Measurements from ENCODE around the gene KLHL36.
A peak's percentile ranks its signal among the peaks of the same experiment; 100 is the strongest.

Gene KLHL36

DNA sequence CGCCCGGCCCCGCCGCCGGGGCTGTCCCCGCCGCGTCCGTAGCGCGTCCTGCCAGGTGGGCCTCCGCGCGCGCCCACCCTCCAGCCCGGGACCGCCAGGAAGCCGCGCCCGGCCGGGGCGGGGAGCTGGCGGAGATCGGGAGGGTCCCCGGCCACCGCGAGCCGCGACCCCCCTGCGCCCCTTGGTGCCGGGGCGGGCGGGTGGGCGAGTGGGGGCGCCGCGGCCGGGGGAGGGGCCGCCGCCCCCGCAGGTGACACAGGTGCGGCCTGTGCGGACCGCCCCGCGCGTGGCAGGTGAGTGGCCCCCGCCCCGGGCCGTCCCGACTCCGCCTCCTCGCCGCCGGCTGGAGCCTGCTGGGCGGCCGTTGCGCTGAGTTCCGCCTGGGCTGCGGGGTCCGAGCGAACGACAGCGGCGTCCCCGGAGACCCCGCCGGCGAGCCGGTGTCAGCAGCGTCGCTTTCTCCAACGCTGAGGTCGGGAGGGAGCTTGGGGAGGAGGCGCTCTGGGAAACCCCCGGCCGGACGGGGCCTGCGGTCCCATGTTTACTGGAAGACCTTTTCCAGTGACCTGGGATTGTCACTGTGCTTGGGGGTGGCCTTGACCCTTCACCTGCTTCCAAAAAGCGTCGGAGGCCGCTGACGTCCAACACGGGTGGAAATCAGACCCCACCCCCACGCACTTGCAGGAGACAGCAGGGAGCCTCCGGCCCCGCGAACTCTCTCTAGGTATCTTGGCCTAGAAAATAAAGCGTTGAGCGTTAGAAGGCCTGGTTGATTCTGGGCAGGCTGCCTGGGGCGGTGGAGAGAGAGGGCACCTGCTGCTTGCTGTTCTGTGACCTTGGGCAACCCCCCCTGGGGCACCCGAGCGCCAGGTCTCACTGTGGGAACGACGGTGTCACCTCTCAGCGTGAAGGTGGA is 542 bp downstream of the KLHL36 start:
- DNase-seq: no peak

GRCh38 chr16:84649511-84649861 is 1.2 kb downstream of the KLHL36 start:
- no peak for DNase-seq

- DNase-seq: no peak
Measured at GRCh38 chr16:84650062-84650991, 2.0 kb downstream of the KLHL36 start.

GRCh38 chr16:84652566-84652965 is 4.3 kb downstream of the KLHL36 start:
- DNase-seq: no peak

DNA sequence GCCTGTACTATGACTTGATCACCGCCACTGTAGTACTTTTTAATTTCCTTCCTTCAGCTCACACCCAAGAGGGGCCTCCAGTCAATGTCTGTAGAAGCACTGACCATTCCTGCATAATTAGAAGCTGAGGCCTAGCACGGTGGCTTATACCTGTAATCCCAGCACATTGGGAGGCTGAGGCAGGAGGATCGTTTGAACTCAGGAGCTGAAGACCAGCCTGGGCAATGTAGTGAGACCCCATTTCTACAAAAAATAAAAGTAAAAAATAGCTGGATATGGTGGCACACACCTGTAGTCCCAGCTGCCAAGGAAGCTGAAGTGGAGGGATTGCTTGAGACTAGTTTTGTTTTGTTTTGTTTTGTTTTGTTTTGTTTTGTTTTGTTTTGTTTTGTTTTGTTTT is 5.9 kb downstream of the KLHL36 start:
- DNase-seq: no peak

DNA sequence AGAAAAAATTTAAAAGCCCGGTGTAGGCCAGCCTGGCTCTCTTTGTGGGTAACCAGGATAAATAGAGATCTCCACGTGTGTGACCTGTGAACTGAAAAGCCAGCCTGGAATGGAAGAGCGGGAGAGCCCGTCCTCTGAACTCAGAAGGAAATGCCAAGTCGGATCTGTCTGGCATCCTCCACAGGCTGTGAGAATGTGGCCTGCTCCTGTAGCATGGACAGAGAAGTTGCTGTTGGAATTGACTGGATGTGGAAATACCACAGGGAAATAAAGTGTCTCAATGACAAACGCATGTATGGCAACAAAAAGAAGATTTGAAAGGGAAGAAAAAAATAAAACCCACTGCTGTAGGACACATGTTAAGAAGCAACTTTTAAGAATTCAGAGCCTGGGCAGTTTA is 6.7 kb downstream of the KLHL36 start:
- no peak for DNase-seq

DNA sequence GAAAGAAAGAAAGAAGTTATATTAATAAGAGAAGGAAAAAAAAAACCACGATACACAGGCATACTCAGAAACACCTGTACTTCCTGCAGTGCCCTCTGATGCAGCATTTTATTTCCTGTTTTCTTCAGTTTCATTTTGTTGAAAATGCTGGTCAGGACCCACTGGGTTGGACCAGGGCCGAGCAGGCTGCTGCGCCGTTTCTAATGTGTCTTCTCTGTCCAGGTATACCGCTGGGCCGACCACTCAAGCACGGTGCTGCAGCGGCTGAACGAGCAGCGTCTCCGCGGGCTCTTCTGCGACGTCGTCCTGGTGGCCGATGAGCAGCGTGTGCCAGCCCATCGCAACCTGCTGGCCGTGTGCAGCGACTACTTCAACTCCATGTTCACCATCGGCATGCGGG is 8.3 kb downstream of the KLHL36 start:
- DNase-seq: no peak

- no peak for DNase-seq
Measured at GRCh38 chr16:84657229-84657837, 9.0 kb downstream of the KLHL36 start.

- DNase-seq: no peak
Measured at GRCh38 chr16:84658690-84659089, 10.4 kb downstream of the KLHL36 start.

- no peak for DNase-seq
Measured at GRCh38 chr16:84659656-84660300, 11.5 kb downstream of the KLHL36 start.

DNA sequence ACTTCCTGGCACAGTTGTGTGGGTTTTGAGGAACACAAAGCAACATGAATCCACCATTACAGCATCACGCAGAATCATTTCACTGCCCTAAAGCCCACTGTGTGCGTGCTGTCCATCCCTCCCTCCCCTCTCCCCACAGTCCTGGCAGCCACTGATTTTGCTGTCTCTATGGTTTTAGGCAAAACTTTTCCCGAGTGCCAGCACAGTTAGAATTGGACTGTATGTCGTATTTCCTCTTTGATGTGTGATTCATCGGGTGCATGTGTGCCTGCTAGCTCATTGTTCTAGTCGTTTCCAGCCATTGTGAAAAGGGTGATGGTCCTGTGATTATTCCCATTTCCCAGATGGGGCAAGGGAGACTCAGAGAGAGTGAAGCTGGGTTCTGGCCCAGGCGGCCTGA is 12.7 kb downstream of the KLHL36 start:
- DNase-seq: no peak

DNA sequence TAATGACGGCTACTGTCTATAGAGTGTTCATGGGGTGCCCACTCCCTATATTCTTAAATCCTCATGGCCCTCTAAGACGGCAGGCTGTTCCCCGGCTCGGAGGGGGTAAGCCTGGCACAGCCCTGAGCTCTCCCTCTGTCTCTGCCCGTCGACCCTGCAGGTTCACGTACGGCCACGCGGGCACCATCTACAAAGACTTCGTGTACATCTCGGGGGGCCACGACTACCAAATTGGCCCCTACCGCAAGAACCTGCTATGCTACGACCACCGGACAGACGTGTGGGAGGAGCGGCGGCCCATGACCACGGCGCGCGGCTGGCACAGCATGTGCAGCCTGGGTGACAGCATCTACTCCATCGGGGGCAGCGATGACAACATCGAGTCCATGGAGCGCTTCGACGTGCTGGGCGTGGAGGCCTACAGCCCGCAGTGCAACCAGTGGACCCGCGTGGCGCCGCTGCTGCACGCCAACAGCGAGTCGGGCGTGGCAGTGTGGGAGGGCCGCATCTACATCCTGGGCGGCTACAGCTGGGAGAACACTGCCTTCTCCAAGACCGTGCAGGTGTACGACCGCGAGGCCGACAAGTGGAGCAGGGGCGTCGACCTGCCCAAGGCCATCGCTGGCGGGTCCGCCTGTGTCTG is 13.2 kb downstream of the KLHL36 start:
- DNase-seq: no peak

DNA sequence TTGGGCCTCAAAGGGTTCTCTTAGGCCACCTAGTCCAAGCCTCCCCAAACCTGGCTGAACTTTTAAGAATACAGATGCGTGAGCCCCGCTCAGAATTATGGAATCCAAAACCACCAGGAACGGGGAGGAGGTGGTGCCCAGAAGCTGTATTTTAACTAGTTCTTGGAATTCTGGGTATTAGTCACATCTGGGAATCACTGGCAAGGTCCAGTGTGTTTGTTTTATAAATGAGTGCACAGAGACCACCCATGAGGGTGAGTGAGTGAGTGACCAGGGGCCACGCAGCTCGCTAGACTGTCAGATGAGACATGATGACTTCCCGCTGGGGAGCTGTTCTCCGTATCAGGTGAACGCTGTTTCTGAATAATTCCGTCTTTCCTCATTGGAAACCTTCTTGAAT is 14.2 kb downstream of the KLHL36 start:
- DNase-seq: no peak

DNA sequence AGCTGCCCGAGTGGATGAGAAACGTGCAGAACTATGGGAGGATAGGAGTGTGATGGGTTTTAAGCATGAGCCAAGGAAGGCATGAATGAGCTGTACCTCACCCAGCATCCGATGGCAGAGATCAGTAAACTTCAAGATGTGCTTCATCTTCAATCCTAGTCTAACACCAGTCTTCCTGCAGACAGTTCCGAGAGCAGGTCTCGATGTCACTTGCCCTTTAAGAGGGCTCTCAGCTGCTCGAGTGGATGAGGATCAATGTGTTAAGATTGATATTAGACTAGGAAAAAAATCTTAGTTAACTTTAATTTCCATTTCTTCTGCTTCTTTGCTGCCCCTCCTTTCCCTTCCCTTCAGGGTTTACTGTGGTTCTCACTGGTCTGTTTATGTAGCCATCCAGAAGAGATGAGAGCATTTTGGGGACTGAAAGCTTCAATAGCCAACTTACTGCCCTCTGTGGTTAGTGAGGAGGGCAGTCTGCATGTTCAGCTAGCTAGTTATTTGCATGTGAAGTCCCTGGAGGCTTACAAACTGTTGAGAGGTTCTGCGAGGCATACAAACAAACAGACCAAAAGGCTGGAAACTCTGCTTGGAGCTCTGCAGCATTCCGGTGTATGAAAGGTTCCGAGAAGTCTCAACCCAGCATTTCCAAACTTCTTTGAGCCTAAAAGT is 15.3 kb downstream of the KLHL36 start:
- no peak for DNase-seq

- no peak for DNase-seq
Measured at GRCh38 chr16:84665359-84665758, 17.0 kb downstream of the KLHL36 start.

GRCh38 chr16:84665843-84666242 is 17.5 kb downstream of the KLHL36 start:
- DNase-seq: no peak

DNA sequence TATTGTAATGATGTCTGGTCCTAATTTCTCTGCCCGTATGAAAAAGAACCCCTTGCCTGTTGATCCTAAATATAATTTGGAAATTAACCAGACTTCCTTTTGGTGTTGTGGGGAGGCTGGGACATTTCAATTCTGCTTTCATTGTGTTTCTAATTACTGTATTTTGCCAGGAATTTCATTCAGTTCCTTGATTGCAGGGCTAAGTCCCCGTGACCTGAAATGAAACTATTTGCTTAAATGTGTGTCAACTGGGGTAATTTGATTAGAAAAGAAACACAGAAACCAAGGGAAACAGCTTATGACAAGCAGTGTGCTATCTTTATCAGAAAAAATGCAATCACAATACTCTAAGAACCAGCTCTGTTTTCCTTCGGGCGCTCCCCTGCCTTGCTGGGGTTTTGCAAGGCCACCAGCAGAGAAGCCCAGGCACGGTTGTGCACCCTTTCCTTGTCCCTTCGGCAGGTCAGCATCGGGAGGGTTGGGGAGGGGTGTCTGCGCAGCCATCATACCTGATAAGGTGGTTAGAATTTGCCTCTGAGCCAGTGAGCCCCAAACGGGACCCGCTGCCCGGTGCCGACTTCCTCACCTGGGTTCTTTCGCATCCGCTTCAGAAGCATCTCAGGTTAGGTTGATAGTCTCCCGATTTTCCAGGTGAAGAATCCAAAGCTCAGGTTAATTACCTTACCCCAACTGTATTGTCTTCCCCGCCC is 19.4 kb downstream of the KLHL36 start:
- no peak for DNase-seq

DNA sequence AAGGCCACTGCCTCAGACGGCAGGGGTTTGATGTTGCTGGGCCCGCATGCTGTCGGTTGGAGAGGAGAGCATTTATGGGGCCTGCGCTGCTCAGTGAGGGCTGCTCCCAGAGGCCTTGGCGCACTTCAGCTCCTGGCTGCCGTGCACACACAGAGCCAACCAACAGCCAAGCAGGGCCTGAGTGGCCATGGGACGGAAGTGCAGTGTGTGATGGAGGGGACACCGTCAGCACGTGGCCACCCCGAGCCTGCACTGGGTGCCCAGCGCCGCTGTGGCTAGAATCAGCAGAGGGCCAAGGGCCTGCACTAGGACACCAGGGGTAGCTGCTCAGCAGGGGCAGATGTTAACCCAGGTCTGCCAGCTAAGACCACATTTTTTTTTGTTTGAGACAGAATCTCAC is 21.8 kb downstream of the KLHL36 start:
- DNase-seq: no peak

- peak in 1 of 2 experiments; percentile 41 for DNase-seq
Measured at GRCh38 chr16:84672276-84673202, 24.2 kb downstream of the KLHL36 start.

DNA sequence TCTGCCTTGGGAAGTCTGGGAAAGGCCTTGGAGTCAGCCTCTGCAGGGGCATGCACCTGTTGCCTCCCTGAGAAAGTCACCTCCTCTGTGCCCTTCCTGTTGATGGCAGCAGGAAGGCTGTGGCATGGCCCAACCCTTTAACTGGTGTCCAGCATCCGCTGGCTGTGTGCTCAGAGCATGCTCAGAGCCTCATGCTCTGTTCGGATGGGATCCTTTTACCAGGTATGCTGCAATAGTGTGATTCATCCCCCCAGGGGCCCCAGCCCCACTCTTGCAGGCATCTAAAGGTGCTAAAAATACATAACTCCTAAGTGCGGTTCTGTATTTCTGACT is 24.9 kb downstream of the KLHL36 start:
- no peak for DNase-seq

Measured in SW 1271 (cell line).